ENCODE measurements around the gene KLHL2. TPM values are rescaled to one million over a fixed set of nuclear protein-coding genes. Genes with fewer than 3 reads are reported as not detected.
"Not testable (repeated sequence)": the region's sequence is repeated elsewhere in the genome, so short reads cannot be mapped to it uniquely, and the experiment has no call there.

The KLHL2 gene
- total and polyA plus RNA-seq, 2 of the 13 experiments (the other 11 are each of a cell fraction or from before 2014, with no cell fraction given), result 9.2 to 17.6 TPM

- WGBS (ENCODE audit: low lambda C conversion rate), result 97% methylated on average over 2 of the region's 2 CpGs
- H2AFZ ChIP-seq (ENCODE audit: low read length); DNase-seq (ENCODE audit: low spot score); H4K20me1 ChIP-seq (ENCODE audit: insufficient read depth, low read length); H3K9ac ChIP-seq (ENCODE audit: insufficient read depth, low read depth, low read length); in situ Hi-C loops (cut with HindIII; ENCODE audit: extremely low pct_ligation_motif_present, low pct_unique_long_range_greater_than_20kb); CTCF ChIA-PET (ENCODE audit: low intra/inter-chr PET ratio, low total read pairs); BruUV-seq (replicated peaks); H3K4me3 ChIP-seq (replicated peaks in 1 of 3; ENCODE audit: insufficient read depth in 1 of 3, low read depth in 2 of 3, low read length in 3 of 3); H3K79me2 ChIP-seq (ENCODE audit: insufficient read depth, low read length); intact Hi-C loops (cut with micrococcal nuclease; ENCODE audit: unreplicated experiment); H3K4me2 ChIP-seq (ENCODE audit: low read depth, low read length); H3K27me3 ChIP-seq (ENCODE audit: control insufficient read depth in 1 of 2, insufficient read depth in 2 of 2, low read length in 2 of 2); ATAC-seq; H3K36me3 ChIP-seq (replicated peaks in 1 of 2; ENCODE audit: control insufficient read depth in 1 of 2, insufficient read depth in 2 of 2, low read length in 2 of 2); H3K9me3 ChIP-seq (ENCODE audit: low read length); FAIRE-seq; H3K27ac ChIP-seq (ENCODE audit: extremely low read length, insufficient read depth, low read length): not testable (repeated sequence)
- POLR2A ChIA-PET, result interaction anchor here (1.2 kb wide), 1 partner anchor 12 kb away, joined by 5 read pairs; no protein-coding TSS in a partner anchor
- peaks cover 12% of the 10 kb centered on the region for H3K4me1 ChIP-seq (ENCODE audit: insufficient read depth, low read length)
Observed at GRCh38 chr4:165244148-165244547, 36.8 kb downstream of the KLHL2 start.

GRCh38 chr4:165244587-165245186 lies 37.3 kb downstream of the KLHL2 start:
- H3K4me3 ChIP-seq (replicated peaks in 1 of 3; ENCODE audit: insufficient read depth in 1 of 3, low read depth in 2 of 3, low read length in 3 of 3); intact Hi-C loops (cut with micrococcal nuclease; ENCODE audit: unreplicated experiment); H3K9me3 ChIP-seq (ENCODE audit: low read length); in situ Hi-C loops (cut with HindIII; ENCODE audit: extremely low pct_ligation_motif_present, low pct_unique_long_range_greater_than_20kb); H3K4me2 ChIP-seq (ENCODE audit: low read depth, low read length); H2AFZ ChIP-seq (ENCODE audit: low read length); FAIRE-seq; H3K27ac ChIP-seq (ENCODE audit: extremely low read length, insufficient read depth, low read length); H3K79me2 ChIP-seq (ENCODE audit: insufficient read depth, low read length); BruUV-seq (replicated peaks); CTCF ChIA-PET (ENCODE audit: low intra/inter-chr PET ratio, low total read pairs); H3K27me3 ChIP-seq (ENCODE audit: control insufficient read depth in 1 of 2, insufficient read depth in 2 of 2, low read length in 2 of 2); H3K36me3 ChIP-seq (replicated peaks in 1 of 2; ENCODE audit: control insufficient read depth in 1 of 2, insufficient read depth in 2 of 2, low read length in 2 of 2); H4K20me1 ChIP-seq (ENCODE audit: insufficient read depth, low read length); H3K9ac ChIP-seq (ENCODE audit: insufficient read depth, low read depth, low read length): not testable (repeated sequence)
- DNase-seq (ENCODE audit: low spot score) (peak; percentile 5), ATAC-seq (peak; percentile 62)
- peak; percentile 33; the same call in 1 of the 2 replicates for TF ChIP-seq SP5 (CRISPR knock-in tag; IDR thresholded peaks at IDR 0.05; ENCODE audit: borderline replicate concordance, low read depth)
- TF ChIP-seq ZMYM4 (CRISPR knock-in tag; IDR thresholded peaks at IDR 0.05), result 0 out of 2 replicates have a peak, but pooled peaks have one; percentile 22
- peak; percentile 31 for TF ChIP-seq HNF4A (CRISPR knock-in tag; IDR thresholded peaks at IDR 0.05)
- POLR2A ChIA-PET, result interaction anchor here (1.2 kb wide), 1 partner anchor 11 kb away, joined by 5 read pairs; no protein-coding TSS in a partner anchor
- 90% methylated on average over 10 of the region's 10 CpGs for WGBS (ENCODE audit: low lambda C conversion rate)
- peaks cover 12% of the 10 kb centered on the region for H3K4me1 ChIP-seq (ENCODE audit: insufficient read depth, low read length)
